ENCODE measurements around the gene DHRSX. TPM values are rescaled to one million over a fixed set of nuclear protein-coding genes. Genes with fewer than 3 reads are reported as not detected.

The DHRSX gene
- total and polyA plus RNA-seq, 2 of the 8 experiments (the other 6 are each of a cell fraction or from before 2014, with no cell fraction given) = 35.1 to 43.4 TPM

DNA sequence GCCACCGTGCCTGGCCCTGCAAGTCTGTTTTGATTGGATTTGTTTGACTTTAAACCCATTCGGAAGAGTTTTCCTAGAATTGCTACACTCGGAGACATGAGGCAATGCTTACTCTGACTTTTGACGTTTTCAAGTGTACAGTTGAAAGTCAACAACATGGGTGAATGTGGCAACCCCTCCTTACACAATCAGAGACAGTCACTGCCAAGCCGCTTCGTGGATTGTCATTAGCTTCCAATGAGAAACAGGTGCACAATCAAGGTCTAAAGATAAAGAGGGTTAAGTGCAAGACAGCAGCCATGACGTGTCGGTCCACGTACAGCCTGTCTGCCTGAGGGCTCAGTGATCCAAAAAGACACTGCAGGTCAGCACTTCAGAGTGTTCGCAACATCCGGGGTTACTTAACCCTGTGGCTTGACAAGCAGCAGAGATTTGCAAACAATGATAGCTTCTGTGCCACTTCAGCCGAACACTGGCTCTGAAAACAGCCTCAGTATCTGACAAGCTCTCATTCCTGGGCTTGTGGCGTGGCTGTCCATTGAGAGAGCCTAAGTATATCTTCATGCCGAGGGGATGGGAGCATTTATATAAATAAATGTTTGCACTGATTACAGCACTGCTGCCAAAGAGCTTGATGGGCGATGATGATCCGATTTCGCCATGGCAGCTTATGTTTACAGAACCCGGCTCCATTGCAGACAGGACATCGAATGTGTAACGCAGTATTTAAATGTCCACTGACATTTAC, 180.0 kb downstream of the DHRSX start (continued):
- TF ChIP-seq, protein P1, sequence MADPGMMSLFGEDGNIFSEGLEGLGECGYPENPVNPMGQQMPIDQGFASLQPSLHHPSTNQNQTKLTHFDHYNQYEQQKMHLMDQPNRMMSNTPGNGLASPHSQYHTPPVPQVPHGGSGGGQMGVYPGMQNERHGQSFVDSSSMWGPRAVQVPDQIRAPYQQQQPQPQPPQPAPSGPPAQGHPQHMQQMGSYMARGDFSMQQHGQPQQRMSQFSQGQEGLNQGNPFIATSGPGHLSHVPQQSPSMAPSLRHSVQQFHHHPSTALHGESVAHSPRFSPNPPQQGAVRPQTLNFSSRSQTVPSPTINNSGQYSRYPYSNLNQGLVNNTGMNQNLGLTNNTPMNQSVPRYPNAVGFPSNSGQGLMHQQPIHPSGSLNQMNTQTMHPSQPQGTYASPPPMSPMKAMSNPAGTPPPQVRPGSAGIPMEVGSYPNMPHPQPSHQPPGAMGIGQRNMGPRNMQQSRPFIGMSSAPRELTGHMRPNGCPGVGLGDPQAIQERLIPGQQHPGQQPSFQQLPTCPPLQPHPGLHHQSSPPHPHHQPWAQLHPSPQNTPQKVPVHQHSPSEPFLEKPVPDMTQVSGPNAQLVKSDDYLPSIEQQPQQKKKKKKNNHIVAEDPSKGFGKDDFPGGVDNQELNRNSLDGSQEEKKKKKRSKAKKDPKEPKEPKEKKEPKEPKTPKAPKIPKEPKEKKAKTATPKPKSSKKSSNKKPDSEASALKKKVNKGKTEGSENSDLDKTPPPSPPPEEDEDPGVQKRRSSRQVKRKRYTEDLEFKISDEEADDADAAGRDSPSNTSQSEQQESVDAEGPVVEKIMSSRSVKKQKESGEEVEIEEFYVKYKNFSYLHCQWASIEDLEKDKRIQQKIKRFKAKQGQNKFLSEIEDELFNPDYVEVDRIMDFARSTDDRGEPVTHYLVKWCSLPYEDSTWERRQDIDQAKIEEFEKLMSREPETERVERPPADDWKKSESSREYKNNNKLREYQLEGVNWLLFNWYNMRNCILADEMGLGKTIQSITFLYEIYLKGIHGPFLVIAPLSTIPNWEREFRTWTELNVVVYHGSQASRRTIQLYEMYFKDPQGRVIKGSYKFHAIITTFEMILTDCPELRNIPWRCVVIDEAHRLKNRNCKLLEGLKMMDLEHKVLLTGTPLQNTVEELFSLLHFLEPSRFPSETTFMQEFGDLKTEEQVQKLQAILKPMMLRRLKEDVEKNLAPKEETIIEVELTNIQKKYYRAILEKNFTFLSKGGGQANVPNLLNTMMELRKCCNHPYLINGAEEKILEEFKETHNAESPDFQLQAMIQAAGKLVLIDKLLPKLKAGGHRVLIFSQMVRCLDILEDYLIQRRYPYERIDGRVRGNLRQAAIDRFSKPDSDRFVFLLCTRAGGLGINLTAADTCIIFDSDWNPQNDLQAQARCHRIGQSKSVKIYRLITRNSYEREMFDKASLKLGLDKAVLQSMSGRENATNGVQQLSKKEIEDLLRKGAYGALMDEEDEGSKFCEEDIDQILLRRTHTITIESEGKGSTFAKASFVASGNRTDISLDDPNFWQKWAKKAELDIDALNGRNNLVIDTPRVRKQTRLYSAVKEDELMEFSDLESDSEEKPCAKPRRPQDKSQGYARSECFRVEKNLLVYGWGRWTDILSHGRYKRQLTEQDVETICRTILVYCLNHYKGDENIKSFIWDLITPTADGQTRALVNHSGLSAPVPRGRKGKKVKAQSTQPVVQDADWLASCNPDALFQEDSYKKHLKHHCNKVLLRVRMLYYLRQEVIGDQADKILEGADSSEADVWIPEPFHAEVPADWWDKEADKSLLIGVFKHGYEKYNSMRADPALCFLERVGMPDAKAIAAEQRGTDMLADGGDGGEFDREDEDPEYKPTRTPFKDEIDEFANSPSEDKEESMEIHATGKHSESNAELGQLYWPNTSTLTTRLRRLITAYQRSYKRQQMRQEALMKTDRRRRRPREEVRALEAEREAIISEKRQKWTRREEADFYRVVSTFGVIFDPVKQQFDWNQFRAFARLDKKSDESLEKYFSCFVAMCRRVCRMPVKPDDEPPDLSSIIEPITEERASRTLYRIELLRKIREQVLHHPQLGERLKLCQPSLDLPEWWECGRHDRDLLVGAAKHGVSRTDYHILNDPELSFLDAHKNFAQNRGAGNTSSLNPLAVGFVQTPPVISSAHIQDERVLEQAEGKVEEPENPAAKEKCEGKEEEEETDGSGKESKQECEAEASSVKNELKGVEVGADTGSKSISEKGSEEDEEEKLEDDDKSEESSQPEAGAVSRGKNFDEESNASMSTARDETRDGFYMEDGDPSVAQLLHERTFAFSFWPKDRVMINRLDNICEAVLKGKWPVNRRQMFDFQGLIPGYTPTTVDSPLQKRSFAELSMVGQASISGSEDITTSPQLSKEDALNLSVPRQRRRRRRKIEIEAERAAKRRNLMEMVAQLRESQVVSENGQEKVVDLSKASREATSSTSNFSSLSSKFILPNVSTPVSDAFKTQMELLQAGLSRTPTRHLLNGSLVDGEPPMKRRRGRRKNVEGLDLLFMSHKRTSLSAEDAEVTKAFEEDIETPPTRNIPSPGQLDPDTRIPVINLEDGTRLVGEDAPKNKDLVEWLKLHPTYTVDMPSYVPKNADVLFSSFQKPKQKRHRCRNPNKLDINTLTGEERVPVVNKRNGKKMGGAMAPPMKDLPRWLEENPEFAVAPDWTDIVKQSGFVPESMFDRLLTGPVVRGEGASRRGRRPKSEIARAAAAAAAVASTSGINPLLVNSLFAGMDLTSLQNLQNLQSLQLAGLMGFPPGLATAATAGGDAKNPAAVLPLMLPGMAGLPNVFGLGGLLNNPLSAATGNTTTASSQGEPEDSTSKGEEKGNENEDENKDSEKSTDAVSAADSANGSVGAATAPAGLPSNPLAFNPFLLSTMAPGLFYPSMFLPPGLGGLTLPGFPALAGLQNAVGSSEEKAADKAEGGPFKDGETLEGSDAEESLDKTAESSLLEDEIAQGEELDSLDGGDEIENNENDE (IDR thresholded peaks at IDR 0.05; ENCODE audit: insufficient replicate concordance, low read length) = no peak
- no peak for TF ChIP-seq YY1 (IDR thresholded peaks at IDR 0.05; ENCODE audit: low read depth, low read length)
- TF ChIP-seq SRF (IDR thresholded peaks at IDR 0.05; ENCODE audit: low read depth, low read length) = no peak
- TF ChIP-seq KDM5A (IDR thresholded peaks at IDR 0.05; ENCODE audit: low read length) = no peak
- TF ChIP-seq SUZ12 (IDR thresholded peaks at IDR 0.05; ENCODE audit: low read length) = no peak
- TF ChIP-seq JUND (IDR thresholded peaks at IDR 0.05; ENCODE audit: low read length) = no peak
